ENCODE results near the gene GKAP1.

DNA sequence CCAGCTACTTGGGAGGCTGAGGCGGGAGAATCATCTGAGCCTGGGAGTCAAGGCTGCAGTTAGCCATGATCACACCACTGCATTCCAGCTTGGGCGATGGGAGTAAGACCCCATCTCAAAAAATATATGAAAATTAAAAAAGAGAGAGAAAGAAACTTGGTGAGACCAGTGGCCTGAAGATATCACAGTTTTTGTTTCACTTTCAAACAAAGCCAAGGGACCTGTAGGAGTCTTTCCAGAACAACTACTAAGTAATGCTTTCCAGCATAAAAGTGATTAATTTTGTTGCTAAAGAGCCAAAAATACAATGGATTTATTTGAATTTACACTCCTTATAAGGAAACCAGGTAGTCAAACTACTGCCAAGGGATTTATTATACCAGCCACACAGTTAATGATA is 23.5 kb downstream of the GKAP1 start:
- TF ChIP-seq, protein P1, sequence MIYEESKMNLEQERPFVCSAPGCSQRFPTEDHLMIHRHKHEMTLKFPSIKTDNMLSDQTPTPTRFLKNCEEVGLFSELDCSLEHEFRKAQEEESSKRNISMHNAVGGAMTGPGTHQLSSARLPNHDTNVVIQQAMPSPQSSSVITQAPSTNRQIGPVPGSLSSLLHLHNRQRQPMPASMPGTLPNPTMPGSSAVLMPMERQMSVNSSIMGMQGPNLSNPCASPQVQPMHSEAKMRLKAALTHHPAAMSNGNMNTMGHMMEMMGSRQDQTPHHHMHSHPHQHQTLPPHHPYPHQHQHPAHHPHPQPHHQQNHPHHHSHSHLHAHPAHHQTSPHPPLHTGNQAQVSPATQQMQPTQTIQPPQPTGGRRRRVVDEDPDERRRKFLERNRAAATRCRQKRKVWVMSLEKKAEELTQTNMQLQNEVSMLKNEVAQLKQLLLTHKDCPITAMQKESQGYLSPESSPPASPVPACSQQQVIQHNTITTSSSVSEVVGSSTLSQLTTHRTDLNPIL (CRISPR knock-in tag; IDR thresholded peaks at IDR 0.05; ENCODE audit: low read depth), result no peak
- TF ChIP-seq PPARA (CRISPR knock-in tag; IDR thresholded peaks at IDR 0.05; ENCODE audit: borderline replicate concordance), result no peak
- no peak for TF ChIP-seq ISL1 (CRISPR knock-in tag; IDR thresholded peaks at IDR 0.05)
- no peak for TF ChIP-seq ZFP3 (CRISPR knock-in tag; IDR thresholded peaks at IDR 0.05)
- no peak for TF ChIP-seq RARB (CRISPR knock-in tag; IDR thresholded peaks at IDR 0.05)
- TF ChIP-seq ZC3H10 (CRISPR knock-in tag; IDR thresholded peaks at IDR 0.05), result no peak
- no peak for TF ChIP-seq ARNTL (CRISPR knock-in tag; IDR thresholded peaks at IDR 0.05; ENCODE audit: borderline replicate concordance, low read depth)

Measured in SK-N-SH treated with all-trans-retinoic acid at 6 μM for 48 hours (cell line).